Astrocyte (in vitro differentiated cells and primary cell): ENCODE results near the gene BUB1B.

Source experiments
- CTCF ChIP-seq: IDR thresholded peaks from 2 replicates; pipeline ENCODE4 v1.5.1; 2011; ENCODE audit warnings: low read depth, mild to moderate bottlenecking, inconsistent platforms, low read length, moderate library complexity; ENCODE audit not compliant: insufficient read depth
- EZH2 ChIP-seq: IDR thresholded peaks from 2 replicates; pipeline ENCODE4 v1.6.1; 2012; ENCODE audit warnings: mild to moderate bottlenecking, low read length, inconsistent platforms; ENCODE audit not compliant: insufficient read depth

GRCh38 chr15:40118473-40118872, 42.4 kb upstream of the BUB1B start:
- TF ChIP-seq CTCF (no peak), EZH2 (no peak)
